GM10266 (cell line): Measurements from ENCODE around the gene PROZ.

ENCODE experiments used
- DNase-seq: peaks from one replicate; pipeline ENCODE4 v3.0.0; 2012; ENCODE audit errors: extremely low spot score
- TF ChIP-seq, protein P1 (sequence below): IDR thresholded peaks from 2 replicates; pipeline ENCODE4 v1.5.1; 2012; ENCODE audit warnings: mild to moderate bottlenecking, low read depth; ENCODE audit not compliant: control insufficient read depth, insufficient read depth; ENCODE audit errors: missing control alignments

PROZ gene

DNA sequence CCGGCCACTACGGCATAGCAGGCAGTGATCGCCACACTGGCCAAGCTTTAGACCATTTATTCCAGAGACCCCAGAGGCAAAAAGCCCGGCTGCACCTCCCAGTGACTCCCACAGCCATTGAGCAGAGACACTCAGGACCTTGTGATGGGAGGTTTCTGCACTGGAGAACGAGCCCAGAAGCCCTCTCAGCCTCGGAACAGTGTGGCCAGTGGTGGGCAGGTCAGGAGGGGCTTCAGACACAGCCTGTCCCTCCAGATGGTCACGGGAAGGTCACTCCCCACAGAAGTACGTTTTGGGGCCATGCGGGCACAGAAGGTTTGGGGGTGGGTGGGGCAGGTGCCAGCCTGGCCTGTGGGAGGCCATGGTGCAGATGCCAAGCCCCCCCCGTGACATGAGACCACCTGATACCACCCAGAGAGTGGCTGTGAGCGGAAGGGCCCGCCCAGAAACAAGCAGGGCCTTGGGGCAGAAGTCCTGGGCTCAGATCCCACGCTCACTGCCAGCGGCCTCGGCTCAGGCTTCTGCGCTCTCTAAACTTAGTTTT lies 36.4 kb upstream of the PROZ start:
- DNase-seq = no peak
- TF ChIP-seq, protein P1, sequence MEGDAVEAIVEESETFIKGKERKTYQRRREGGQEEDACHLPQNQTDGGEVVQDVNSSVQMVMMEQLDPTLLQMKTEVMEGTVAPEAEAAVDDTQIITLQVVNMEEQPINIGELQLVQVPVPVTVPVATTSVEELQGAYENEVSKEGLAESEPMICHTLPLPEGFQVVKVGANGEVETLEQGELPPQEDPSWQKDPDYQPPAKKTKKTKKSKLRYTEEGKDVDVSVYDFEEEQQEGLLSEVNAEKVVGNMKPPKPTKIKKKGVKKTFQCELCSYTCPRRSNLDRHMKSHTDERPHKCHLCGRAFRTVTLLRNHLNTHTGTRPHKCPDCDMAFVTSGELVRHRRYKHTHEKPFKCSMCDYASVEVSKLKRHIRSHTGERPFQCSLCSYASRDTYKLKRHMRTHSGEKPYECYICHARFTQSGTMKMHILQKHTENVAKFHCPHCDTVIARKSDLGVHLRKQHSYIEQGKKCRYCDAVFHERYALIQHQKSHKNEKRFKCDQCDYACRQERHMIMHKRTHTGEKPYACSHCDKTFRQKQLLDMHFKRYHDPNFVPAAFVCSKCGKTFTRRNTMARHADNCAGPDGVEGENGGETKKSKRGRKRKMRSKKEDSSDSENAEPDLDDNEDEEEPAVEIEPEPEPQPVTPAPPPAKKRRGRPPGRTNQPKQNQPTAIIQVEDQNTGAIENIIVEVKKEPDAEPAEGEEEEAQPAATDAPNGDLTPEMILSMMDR = no peak

DNA sequence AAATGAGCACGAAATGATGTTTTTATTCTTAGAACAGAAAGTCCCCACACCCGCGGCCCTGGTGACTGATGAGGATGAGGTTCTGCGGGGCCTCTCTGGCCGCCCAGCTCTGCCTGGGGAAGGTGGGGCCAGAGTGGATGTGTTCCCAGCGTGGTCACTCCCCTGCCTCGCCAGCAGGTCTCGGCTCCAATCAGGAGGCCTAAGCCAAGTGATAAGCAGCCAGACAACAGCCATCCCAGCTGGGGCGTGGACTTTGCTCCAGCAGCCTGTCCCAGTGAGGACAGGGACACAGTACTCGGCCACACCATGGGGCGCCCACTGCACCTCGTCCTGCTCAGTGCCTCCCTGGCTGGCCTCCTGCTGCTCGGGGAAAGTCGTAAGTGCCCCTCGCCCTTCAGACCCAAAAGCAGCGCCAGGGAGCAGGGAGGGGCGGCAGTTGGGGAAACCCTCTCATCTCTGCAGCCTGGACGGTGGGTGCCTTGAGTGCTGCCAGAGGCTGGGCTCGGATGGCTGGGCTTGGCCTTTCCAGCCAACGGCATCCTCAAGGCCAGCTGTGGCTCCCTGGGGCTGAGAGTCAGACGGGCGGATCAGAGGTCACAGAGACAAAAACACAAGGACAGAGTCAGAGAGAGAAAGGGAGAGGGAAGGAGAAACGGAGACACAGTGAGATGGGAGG lies 35.8 kb upstream of the PROZ start, which contains the start of gene F10:
Gene F10, plus strand, starts transcription at position 250 of the 676 bp plus-strand sequence. Its CDS starts 57 bp downstream, at position 307.
- DNase-seq = no peak
- TF ChIP-seq, protein P1 = no peak

DNA sequence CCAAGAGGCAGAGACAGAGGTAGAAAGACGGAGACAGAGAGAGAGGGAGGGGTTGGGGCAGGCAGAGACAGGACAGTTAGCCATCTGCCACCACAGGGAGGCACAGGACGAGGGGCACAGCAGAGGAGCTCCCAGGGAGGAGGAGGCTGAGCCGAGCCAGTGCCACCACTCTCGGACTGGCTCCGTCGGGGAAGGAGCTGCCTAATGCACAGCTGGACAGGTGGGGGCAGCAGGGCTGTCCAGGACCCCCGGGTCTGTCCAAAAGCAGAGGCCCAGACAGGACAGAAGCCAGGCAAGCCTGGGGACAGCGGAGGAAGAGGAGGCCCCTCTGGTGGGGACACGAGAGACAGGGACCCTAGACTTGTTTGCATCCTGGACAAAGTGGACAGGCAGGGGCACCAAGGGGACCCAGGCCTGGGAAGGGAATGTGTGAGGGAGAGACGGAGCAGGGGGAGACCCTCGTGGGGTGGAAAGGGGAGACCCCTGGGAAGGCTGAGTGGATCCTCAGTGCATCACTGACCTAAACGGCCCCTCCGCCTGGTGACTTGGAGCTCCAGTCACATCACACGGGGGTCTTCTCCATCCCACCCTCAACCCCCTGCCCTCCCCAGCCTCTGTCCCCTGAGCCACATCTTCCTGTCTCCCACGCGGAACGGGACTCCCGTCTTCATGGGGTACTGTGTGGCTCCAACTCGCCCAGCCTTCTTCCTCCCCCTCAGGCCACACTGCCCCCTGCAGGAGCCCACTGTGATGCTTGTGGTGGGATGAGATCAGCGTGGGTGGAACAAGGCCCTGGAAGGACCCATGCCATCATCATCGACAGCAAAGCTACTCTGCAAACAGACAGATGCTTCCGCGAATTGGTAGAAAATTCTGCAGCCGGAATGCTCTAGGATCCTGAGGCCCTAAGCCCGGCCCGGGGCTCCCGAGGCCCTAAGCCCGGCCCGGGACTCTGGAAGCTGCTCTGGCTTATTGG lies 34.9 kb upstream of the PROZ start:
- TF ChIP-seq, protein P1 = peak; percentile 14
- no peak for DNase-seq

DNA sequence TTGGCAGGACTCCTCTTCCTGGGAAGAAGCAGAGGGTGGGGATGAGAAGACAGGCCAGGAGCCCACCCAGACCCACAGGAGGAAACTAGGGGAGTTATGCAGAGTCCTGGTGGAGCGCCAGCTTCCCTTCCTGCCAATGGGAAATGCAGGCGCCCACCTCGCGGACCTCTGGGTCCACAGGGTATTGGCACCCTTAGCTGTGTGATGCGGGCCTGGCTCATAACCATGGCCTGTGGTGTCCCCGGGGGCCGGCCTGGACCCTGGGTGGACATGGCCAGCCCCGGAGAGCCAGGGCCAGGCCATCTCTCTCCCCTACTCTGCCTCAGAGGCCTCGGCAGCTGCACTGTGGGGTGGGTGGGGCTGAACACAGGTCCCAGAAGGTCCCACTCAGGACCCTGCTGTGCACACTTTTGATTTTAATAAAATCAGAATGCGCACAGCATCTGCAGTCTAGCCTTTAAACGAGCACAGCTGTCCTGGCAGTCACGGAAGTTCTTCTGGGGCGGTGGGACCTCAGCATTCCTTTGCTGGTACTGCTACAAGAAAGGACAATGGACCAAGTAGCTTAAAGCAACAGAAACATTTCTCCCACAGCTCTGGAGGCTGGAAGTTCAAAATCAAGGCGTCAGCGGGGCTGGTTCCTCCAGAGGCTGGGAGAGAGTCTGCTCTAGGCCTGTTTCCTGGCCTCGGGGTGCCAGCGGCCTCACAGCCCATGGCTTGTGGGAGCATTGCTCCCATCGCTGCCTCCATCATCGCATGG lies 34.1 kb upstream of the PROZ start:
- TF ChIP-seq, protein P1 = no peak
- no peak for DNase-seq

DNA sequence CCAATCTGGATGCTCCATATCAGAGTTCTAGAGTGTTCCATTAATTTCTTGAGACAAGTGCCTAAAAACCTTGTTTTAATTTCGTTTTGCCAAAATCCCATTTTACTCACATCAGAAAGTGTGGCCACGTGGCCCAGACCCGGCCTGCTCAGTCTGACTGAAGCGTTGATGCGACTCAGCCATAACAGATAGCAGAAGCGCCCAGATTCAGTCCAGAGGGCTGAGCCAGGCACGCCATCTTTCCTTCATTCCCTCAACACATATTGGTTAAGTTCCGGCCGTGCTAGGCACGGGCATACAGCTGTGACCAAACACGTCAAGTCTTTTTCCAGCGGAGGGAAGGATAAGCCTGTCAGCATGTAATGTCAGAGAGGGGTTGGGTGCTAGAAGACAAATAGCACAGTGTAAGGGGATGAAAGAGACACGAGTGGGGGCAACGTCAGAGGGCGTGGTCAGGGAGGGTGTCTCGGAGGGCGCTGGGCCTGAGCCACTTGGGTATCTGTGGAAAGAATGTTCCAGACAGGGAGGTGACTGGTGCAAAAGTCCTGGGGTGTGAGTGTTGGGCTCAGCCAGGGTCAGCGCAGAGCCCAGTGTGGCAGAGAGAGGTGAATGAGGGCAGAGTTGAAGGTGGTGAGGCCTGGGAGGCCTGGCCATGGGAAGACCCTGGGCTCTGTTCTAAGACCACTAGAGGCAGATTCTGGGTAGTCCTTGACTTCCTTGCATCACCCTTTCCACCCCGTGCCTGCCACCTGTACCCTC lies 32.8 kb upstream of the PROZ start:
- TF ChIP-seq, protein P1 = no peak
- DNase-seq = no peak
